Measurements from ENCODE around the gene AGTRAP. TPM values are rescaled to one million over a fixed set of nuclear protein-coding genes. Genes with fewer than 3 reads are reported as not detected.

The AGTRAP gene
- total and polyA plus RNA-seq, 9 of the 15 experiments (the other 6 are each of a cell fraction or from before 2014, with no cell fraction given) = 26.8 to 105 (median 57.5) TPM

- ChIA-PET CTCF (ENCODE audit: low intra/inter-chr PET ratio) (no interaction called here), POLR2A (interaction anchor here (1.0 kb wide), 1 partner anchor 77 kb away, joined by 3 read pairs; the partner anchor contains the start of gene CLCN6)
- BruUV-seq (replicated peaks) = no TSS peak
- Histone ChIP-seq H3K27me3 (ENCODE audit: control insufficient read depth in 2 of 2, insufficient read depth in 2 of 2, low read length in 2 of 2) (no peaks in the 10 kb centered on the region), H3K9me3 (replicated peaks; ENCODE audit: control insufficient read depth, insufficient read depth, low read depth, low read length) (no peaks in the 10 kb centered on the region), H4K20me1 (replicated peaks; ENCODE audit: control insufficient read depth, insufficient read depth, low read length) (no peaks in the 10 kb centered on the region), H3K9ac (ENCODE audit: insufficient read depth in 1 of 2, low read depth in 2 of 2, low read length in 2 of 2) (peak overlapping the region; percentile 42 to 87), H3K79me2 (ENCODE audit: control insufficient read depth, insufficient read depth, low read length) (no peaks in the 10 kb centered on the region), H3K4me2 (ENCODE audit: insufficient read depth, low read length) (peak overlapping the region; percentile 53; the same call in 1 of the 2 replicates), H3K36me3 (ENCODE audit: control insufficient read depth, insufficient read depth, low read length) (no peaks in the 10 kb centered on the region), H3K4me3 (no peak overlapping the region), H3K4me1 (replicated peaks in 1 of 2; ENCODE audit: control insufficient read depth in 2 of 2, insufficient read depth in 2 of 2, low read length in 2 of 2) (peaks cover 27 to 39% of the 10 kb centered on the region in 2 experiments), H3K27ac (ENCODE audit: extremely low read depth, low read depth, low read length) (peak overlapping the region; percentile 78), H2AFZ (ENCODE audit: low read depth, low read length) (peak overlapping the region; percentile 99), H3K9me1 (ENCODE audit: control insufficient read depth, insufficient read depth, low read length) (peaks cover 5% of the 10 kb centered on the region)
- intact Hi-C loops (cut with micrococcal nuclease) (loop anchor here (10.0 kb wide), 1 partner anchor 695 kb away; no protein-coding TSS in a partner anchor), in situ Hi-C loops (cut with MboI) (no loop called here)
- DNase-seq (ENCODE audit: extremely low read depth in 1 of 4, low spot score in 3 of 4) (peak; percentile 55 to 69 (median 69)), ATAC-seq (peak; percentile 26), FAIRE-seq (no peak)
- WGBS (ENCODE audit: insufficient coverage, low coverage, missing lambda C conversion rate) = 47% methylated on average over 25 of the region's 26 CpGs
- TF ChIP-seq ZNF695 (CRISPR knock-in tag; IDR thresholded peaks at IDR 0.05) (no peak), ZFX (CRISPR knock-in tag; IDR thresholded peaks at IDR 0.05) (peak; percentile 87), ZBTB12 (CRISPR knock-in tag; IDR thresholded peaks at IDR 0.05) (no peak), RBM14 (IDR thresholded peaks at IDR 0.05; ENCODE audit: borderline replicate concordance, insufficient read depth, low read depth, low read length) (no peak), CAMTA2 (CRISPR knock-in tag; conservative IDR thresholded peaks at IDR 0.05) (no peak), ZC3H11A (IDR thresholded peaks at IDR 0.05; ENCODE audit: low read depth, low read length) (no peak), ARID3A (IDR thresholded peaks at IDR 0.05; ENCODE audit: borderline replicate concordance, low read depth, low read length) (no peak), POLR3A (IDR thresholded peaks at IDR 0.05; ENCODE audit: borderline replicate concordance, extremely low read depth, insufficient read depth, insufficient read length) (no peak), BRD4 (IDR thresholded peaks at IDR 0.05) (peak; percentile 67; the same call in 1 of the 2 replicates), ZNF282 (CRISPR knock-in tag; IDR thresholded peaks at IDR 0.05) (0 out of 2 replicates have a peak, but pooled peaks have one; percentile 35), SREBF2 (CRISPR knock-in tag; IDR thresholded peaks at IDR 0.05) (no peak), TRIM28 (IDR thresholded peaks at IDR 0.05) (no peak), RBBP5 (IDR thresholded peaks at IDR 0.05; ENCODE audit: borderline replicate concordance, insufficient read depth, low read length, poor library complexity, severe bottlenecking) (peak; percentile 73), RUNX1 (IDR thresholded peaks at IDR 0.05; ENCODE audit: low read depth) (no peak), ZNF699 (CRISPR knock-in tag; IDR thresholded peaks at IDR 0.05; ENCODE audit: insufficient replicate concordance) (no peak), NELFE (IDR thresholded peaks at IDR 0.05; ENCODE audit: insufficient read depth, insufficient read length) (no peak), SAFB (IDR thresholded peaks at IDR 0.05; ENCODE audit: borderline replicate concordance, low read depth, low read length) (no peak), ZNF324 (CRISPR knock-in tag; IDR thresholded peaks at IDR 0.05) (no peak), U2AF2 (optimal IDR thresholded peaks at IDR 0.05; ENCODE audit: low read depth, low read length) (no peak), NR1H2 (CRISPR knock-in tag; IDR thresholded peaks at IDR 0.05) (no peak), TARDBP (IDR thresholded peaks at IDR 0.05) (no peak)
Measured at GRCh38 chr1:11729498-11730428, 6.2 kb upstream of the AGTRAP start.
